ENCODE data around the gene CACNA2D3.

DNA sequence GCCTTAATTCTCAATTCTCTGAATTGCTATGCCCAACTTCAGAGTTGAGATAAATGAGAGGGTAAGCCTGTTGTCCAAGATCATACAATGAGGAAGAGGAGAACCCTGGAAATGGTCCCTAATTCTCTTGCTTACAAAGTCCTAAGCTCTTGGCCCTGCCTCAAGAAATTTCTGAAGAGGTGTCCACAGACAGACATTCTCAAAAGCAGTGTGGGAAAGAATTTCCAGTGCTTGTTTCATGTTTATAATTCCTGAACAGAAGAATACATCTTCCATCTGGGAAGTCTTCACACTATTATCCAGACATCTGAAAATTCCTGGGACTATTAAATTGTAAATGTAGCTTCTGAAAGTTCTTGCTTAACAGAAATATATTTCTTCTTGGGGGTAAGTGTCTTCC, 972.3 kb downstream of the CACNA2D3 start:
- TF ChIP-seq EZH2 (IDR thresholded peaks at IDR 0.05; ENCODE audit: insufficient read depth, poor library complexity, severe bottlenecking) (no peak), EZH2phosphoT487 (IDR thresholded peaks at IDR 0.05; ENCODE audit: insufficient read depth, low read depth) (no peak)
